NCI-H2081 (cell line): ENCODE measurements around the gene CLMP.

ENCODE experiments used
- DNase-seq, 2 experiments: peaks; one replicate each; lab custom pipeline; 2025; lab: John Stamatoyannopoulos, UW

CLMP gene

GRCh38 chr11:123055191-123055901 lies 139.7 kb downstream of the CLMP start:
- no peak for DNase-seq

- peak; percentile 81 to 84 for DNase-seq
Measured at GRCh38 chr11:123054301-123055065, 140.6 kb downstream of the CLMP start.

DNA sequence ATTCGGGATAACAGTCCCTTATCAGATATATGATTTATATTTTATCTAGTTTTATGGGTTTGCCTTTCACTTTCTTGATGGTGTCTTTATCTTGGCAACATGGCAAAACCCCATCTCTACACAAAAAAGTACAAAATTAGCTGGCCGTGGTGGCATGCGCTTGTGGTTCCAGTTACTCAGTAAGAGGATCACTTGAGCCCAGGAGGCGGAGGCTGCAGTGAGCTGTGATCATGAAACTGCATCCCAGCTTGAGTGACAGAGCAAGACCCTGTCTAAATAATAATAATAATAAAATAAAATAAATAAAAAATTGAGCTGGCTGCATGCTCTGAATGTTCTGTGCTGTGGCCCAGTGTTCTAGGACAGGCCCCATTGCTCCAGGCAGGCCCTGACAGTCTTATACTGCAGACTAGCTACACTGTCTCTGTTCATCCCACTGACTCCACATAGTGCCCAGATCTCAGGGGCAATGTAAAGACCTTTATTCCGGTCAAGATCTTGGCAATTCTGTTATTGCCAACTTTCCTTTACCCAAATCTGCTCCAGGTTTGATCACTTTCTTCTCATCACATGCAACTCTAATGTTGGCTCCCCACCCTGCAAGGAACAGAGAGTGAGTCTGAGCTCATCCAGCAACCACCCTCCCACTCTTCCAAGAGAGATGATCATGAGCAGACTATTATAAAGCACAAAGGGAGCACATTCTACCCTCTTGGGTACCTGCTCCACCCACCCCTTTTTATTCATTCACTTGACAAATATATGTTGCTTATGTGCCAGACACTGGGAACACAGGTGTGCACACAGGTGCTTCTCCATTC lies 141.9 kb downstream of the CLMP start:
- no peak for DNase-seq

- no peak for DNase-seq
Measured at GRCh38 chr11:123051634-123052033, 143.4 kb downstream of the CLMP start.

DNA sequence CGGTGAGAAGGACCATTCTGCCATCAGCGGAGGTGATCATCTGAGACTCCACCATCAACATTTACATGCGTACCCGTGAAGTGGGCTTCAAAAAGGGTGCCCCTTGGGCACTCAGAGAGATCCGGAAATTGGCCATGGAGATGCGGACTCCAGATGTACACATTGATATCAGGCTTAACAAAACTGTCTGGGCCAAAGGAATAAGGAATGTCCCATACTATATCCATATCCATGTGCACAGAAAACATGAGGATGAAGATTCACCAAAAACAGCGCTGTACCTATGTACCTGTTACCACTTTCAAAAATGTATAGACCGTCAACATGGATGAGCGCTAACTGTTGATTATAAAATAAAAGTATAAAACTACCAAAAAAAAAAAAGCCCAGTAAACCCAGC lies 143.9 kb downstream of the CLMP start:
- DNase-seq, result no peak

GRCh38 chr11:123047947-123048293 lies 147.1 kb downstream of the CLMP start:
- no peak for DNase-seq

DNA sequence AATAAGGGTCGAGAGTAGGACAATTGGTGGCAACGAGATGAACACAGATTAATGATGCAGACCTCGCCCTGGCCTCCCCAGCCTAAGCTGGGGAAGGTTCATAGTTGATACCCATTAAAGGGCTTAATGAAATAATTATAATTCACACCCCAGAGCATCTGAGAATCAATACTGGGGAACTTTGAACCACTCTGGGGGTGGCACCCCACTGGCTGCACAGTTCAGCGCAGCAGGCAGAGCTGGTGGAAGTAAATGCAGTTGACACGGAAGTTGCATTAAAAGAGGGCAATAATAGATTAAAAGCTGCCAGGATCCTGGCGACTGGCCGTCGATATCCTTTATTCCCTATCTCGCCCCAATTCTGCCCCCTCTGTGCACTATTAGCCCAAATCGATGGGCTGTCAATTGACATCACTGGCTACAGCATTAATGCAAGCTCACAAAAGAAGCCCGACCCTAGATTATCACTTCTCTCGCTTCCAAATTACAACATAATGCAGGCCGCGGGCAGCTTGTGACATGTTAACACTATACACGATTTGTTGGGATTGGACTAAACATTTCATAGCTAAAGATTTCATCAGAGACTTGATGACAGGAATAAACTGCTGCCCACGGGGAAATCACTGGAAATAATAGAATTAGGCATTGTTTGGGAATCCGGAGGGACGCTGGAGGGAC lies 147.6 kb downstream of the CLMP start:
- DNase-seq, result no peak

DNA sequence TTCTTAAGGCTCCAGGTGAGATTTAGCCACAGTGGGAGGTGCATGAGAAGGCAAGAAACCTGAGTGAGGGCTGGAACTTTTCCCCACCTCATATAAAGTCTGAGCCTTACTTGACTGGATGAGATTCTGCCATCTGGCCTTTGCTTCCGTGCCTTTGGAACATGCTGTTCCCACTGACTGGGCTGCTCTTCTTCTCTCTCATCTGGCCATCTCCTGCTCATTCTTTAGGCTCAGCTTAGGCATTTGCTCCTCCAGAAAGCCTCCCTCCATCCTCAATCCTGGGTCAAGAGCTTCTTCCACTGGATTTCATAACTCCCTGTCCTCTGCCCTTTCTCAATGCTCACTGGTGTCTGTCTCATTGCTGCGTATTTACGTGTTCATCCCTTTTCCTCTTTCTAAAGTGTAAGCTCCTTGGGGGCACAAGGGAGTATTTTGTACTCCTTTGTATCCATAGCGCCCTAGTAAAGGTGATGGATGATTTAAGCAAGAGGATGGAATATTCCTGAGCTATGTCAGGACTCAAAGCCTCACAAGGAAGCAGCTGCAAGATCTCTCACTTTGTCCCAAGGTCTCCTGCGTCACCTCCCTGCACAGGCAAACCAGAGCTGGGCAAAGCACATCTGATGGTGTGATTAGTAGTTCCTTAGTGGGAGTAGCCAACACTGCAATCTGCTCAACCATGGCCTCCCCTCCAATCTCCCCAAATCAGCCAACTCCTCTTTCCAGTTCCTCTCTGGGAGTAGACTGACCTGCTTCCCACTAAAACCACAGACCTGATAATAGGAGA lies 148.4 kb downstream of the CLMP start:
- DNase-seq, result no peak

DNA sequence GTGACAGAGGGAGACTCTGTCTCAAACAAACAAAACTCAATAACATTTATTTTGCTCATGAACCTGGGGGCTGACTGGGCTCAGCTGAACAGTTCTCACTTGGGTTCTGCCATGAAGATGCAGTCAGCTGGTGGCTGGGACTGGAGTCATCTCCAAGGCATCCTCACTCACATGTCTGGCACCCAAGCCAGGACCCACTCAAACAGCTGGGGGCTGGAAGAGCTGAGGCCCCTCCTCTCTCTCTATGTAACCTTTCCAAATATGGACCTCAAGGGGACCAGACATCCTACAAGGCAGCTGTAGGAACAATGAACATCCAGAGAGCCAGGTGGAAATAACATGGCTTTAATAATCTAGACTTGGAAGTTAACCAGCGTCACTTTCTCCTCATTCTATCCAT lies 149.9 kb downstream of the CLMP start:
- no peak for DNase-seq

DNA sequence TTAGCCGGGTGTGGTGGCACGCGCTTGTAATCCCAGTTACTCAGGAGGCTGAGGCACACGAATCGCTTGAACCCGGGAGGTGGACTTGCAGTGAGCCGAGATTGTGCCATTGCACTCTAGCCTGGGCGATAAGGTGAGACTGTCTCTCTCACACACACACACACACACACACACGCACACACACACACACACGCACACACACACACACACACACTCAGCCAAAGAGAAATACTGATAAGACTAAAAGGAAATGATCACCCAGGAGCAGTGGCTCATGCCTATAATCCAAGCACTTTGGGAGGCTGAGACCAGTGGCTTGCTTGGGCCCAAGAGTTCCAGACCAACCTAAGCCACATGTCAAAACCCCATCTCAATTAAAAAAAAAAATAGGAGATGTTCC lies 153.9 kb downstream of the CLMP start:
- DNase-seq, result no peak

DNA sequence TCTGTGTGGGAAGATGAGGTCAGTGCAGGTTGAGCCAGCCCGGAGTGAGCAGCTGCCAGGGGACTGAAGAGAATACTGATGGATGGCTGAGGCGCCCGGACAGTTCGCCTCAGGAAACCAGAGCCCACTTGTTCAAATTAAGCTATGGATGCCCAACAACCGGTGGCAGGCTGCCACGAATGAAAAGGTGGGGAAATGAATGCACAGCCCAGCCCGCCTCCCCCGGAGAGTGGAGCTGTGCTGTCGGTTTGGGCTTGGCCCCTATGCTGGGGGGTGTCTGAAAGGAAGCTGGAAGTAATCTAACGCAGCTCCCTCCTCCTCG lies 155.0 kb downstream of the CLMP start:
- DNase-seq, result no peak

- DNase-seq, result no peak
Measured at GRCh38 chr11:123035831-123036230, 159.2 kb downstream of the CLMP start.

- no peak for DNase-seq
Measured at GRCh38 chr11:123034597-123034996, 160.5 kb downstream of the CLMP start.

DNA sequence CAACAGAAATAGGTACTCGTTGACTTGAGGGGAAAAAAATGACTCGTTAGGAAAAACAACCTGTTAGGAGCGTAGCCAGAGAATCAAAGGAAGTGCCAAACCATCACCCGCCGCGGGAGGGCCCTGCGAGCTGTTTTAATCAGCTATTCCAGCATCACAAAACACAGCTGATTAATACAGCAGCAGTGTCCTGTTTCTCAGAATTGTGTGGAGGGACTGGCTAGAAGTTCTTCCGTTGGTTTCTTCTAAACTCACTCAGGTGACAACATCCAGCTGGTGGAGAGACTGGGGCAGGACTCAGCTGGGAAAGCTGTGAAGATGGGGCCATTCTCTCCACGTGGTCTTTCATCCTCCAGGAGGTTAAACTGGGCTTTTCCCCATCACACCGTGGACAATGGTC lies 161.2 kb downstream of the CLMP start:
- DNase-seq, result peak in 1 of 2 experiments; percentile 25

GRCh38 chr11:123030517-123030916 lies 164.5 kb downstream of the CLMP start:
- no peak for DNase-seq

DNA sequence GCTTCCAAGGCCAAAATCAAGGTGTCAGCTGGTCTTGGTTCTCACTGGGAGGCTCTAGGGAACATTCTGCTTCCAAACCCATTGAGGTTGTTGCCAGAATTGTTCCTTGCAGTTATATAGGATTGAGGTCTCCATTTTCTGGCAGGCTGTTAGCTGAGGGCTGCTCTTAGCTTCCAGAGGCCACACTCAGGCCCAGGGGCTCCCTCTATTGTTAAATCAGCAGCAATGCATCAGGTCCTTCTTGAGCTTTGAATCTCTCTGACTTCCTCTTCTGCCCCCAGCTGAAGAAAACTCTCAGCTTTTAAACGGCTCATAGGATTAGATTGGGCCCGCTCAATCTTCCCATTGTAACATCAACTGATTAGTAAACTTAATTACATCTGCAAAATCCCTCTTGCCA lies 174.1 kb downstream of the CLMP start:
- peak; percentile 73 to 83 for DNase-seq
